ENCODE results near the gene SIK2.
A peak's percentile ranks its signal among the peaks of the same experiment; 100 is the strongest.

SIK2 gene

DNA sequence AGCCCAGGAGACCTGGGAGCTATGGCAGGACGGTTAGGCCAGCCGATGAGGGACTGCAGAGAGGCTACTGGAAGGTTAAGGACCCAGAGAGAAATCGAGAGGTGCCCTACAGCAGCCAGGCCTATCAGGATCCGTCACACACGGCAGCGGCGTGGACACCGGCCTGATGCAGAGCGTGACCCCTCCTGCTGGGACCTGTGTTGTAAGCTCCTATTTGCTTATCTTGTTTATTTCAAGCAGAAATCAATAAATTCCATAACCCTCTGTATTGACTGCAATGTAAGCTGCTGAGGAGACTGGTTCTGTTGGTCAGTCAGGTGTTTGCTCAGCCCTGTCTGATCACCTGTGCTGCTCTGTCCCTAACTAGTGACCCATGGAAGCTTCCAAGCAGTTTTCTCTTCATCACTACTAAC is 124.1 kb downstream of the SIK2 start:
- Histone ChIP-seq H3K27me3 (ENCODE audit: control insufficient read depth, insufficient read depth, low read length) (no peaks in the 10 kb centered on the region), H3K36me3 (ENCODE audit: insufficient read depth, low read length) (peaks cover 60% of the 10 kb centered on the region), H3K4me2 (ENCODE audit: low read length) (no peak overlapping the region), H3K9me3 (replicated peaks; ENCODE audit: low read length) (no peaks in the 10 kb centered on the region), H3K9ac (ENCODE audit: low read depth, low read length) (no peak overlapping the region), H3K4me3 (ENCODE audit: low read length) (no peak overlapping the region), H3K4me1 (ENCODE audit: control insufficient read depth, insufficient read depth, low read length) (peaks cover 23% of the 10 kb centered on the region)

DNA sequence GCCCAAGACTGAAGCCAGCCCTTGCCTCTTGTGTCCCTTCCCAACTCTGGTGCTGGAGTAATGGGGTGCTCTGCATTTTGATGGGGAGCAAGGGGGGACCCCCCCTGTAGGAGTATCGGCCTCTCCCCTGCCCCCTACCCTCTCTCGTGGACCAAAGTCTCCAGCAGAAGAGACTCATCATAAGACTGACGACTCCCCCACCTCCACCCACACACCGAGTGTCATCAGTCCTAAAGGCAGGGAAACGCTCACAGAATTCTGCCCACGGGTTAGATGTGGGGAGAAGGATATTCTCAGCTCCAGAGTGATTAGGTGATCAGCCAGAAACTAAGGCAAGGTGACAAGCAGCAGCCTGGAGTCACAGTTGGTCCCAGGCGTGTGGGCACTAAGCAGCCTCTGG is 125.2 kb downstream of the SIK2 start:
- Histone ChIP-seq H3K4me2 (ENCODE audit: low read length) (no peak overlapping the region), H3K4me1 (ENCODE audit: control insufficient read depth, insufficient read depth, low read length) (peaks cover 30% of the 10 kb centered on the region), H3K4me3 (ENCODE audit: low read length) (no peak overlapping the region), H3K36me3 (ENCODE audit: insufficient read depth, low read length) (peaks cover 51% of the 10 kb centered on the region), H3K27me3 (ENCODE audit: control insufficient read depth, insufficient read depth, low read length) (no peaks in the 10 kb centered on the region), H3K9ac (ENCODE audit: low read depth, low read length) (no peak overlapping the region), H3K9me3 (replicated peaks; ENCODE audit: low read length) (no peaks in the 10 kb centered on the region)

GRCh38 chr11:111729071-111729830 is 127.0 kb downstream of the SIK2 start:
- H3K9me3 ChIP-seq (replicated peaks; ENCODE audit: low read length) = no peaks in the 10 kb centered on the region
- no peak overlapping the region for H3K4me3 ChIP-seq (ENCODE audit: low read length)
- no peak overlapping the region for H3K4me2 ChIP-seq (ENCODE audit: low read length)
- no peak overlapping the region for H3K9ac ChIP-seq (ENCODE audit: low read depth, low read length)
- H3K27me3 ChIP-seq (ENCODE audit: control insufficient read depth, insufficient read depth, low read length) = no peaks in the 10 kb centered on the region
- H3K36me3 ChIP-seq (ENCODE audit: insufficient read depth, low read length) = peaks cover 34% of the 10 kb centered on the region
- peaks cover 48% of the 10 kb centered on the region for H3K4me1 ChIP-seq (ENCODE audit: control insufficient read depth, insufficient read depth, low read length)

DNA sequence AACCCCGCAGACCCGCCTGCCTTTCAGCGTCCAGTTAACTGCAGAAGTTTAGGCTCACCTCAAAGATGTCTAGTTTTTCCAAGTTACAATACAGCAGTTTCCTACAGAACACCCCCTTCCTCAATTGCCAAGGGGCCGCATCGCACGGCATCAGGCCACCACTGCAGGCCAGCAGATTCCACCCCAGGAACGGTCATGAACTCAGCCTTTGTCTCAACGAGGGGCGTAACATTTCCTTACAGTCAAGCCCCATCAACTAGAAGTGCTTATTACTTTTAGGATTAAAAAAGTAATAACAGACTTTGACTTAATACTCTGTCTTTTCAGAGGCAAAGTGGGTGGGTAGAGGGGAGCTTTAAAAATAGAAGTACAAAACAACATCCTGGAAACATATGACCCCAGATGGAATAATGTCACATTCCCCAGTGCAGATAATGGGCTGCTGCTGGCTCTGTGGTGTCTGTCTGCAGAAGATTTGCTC is 127.6 kb downstream of the SIK2 start:
- Histone ChIP-seq H3K4me3 (ENCODE audit: low read length) (no peak overlapping the region), H3K4me1 (ENCODE audit: control insufficient read depth, insufficient read depth, low read length) (peaks cover 54% of the 10 kb centered on the region), H3K9ac (ENCODE audit: low read depth, low read length) (peak overlapping the region; percentile 55), H3K9me3 (replicated peaks; ENCODE audit: low read length) (no peaks in the 10 kb centered on the region), H3K36me3 (ENCODE audit: insufficient read depth, low read length) (peaks cover 28% of the 10 kb centered on the region), H3K4me2 (ENCODE audit: low read length) (no peak overlapping the region), H3K27me3 (ENCODE audit: control insufficient read depth, insufficient read depth, low read length) (no peaks in the 10 kb centered on the region)

GRCh38 chr11:111730871-111731591 is 128.8 kb downstream of the SIK2 start:
- no peak overlapping the region for H3K4me3 ChIP-seq (ENCODE audit: low read length)

DNA sequence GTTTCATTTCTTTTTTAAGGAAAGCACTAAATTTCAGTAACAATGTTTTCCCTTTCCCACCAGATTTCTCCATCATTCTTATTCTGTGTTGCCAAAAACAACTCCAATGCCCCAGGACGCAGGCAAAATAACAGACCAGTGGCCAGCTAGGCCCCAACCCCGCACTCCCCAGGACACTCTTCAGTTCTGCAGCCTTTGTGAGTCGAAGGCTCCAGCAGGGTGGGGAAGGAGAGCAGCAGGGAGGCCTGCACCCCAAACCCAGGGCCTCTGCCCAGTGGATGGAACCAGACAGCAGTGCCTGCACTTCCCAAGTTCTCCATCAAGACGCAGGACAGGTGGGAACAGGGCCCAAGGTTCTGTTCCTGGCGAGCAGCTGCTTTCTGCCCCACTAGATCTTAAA is 129.6 kb downstream of the SIK2 start:
- Histone ChIP-seq H3K36me3 (ENCODE audit: insufficient read depth, low read length) (peaks cover 10% of the 10 kb centered on the region), H3K4me2 (ENCODE audit: low read length) (no peak overlapping the region), H3K4me1 (ENCODE audit: control insufficient read depth, insufficient read depth, low read length) (peaks cover 73% of the 10 kb centered on the region), H3K9me3 (replicated peaks; ENCODE audit: low read length) (no peaks in the 10 kb centered on the region), H3K4me3 (ENCODE audit: low read length) (no peak overlapping the region), H3K9ac (ENCODE audit: low read depth, low read length) (peak overlapping the region; percentile 57), H3K27me3 (ENCODE audit: control insufficient read depth, insufficient read depth, low read length) (no peaks in the 10 kb centered on the region)

More at GRCh38 chr11:111730871-111731591, 128.8 kb downstream of the SIK2 start:
- Histone ChIP-seq H3K4me1 (ENCODE audit: control insufficient read depth, insufficient read depth, low read length) (peaks cover 65% of the 10 kb centered on the region), H3K4me2 (ENCODE audit: low read length) (peak overlapping the region; percentile 37), H3K36me3 (ENCODE audit: insufficient read depth, low read length) (peaks cover 16% of the 10 kb centered on the region), H3K9me3 (replicated peaks; ENCODE audit: low read length) (no peaks in the 10 kb centered on the region), H3K27me3 (ENCODE audit: control insufficient read depth, insufficient read depth, low read length) (no peaks in the 10 kb centered on the region), H3K9ac (ENCODE audit: low read depth, low read length) (peak overlapping the region; percentile 57)

DNA sequence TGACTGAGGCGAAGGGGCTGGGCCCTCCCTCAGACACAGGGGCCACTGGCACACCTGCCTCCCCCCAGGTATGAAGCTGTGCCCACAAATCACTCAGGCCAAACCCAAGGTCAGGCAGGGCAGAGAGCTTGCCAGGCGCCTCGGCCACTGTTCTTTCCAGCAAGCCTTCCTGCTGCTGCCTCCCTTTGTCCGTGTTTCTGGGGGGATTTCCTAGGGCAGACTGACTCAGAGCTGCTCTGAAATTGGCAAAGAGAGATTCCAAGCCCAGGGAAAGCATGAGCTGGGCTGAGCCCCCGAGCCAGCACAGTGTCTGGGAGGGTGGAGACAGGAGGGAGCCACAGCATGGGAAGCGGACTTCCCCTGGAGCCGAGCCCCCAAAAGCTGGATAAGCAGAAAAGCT is 130.8 kb downstream of the SIK2 start:
- no peaks in the 10 kb centered on the region for H3K9me3 ChIP-seq (replicated peaks; ENCODE audit: low read length)
- peak overlapping the region; percentile 91 for H3K9ac ChIP-seq (ENCODE audit: low read depth, low read length)
- H3K36me3 ChIP-seq (ENCODE audit: insufficient read depth, low read length) = peaks cover 2% of the 10 kb centered on the region
- no peak overlapping the region for H3K4me3 ChIP-seq (ENCODE audit: low read length)
- no peaks in the 10 kb centered on the region for H3K27me3 ChIP-seq (ENCODE audit: control insufficient read depth, insufficient read depth, low read length)
- peaks cover 85% of the 10 kb centered on the region for H3K4me1 ChIP-seq (ENCODE audit: control insufficient read depth, insufficient read depth, low read length)
- peak overlapping the region; percentile 4 for H3K4me2 ChIP-seq (ENCODE audit: low read length)

DNA sequence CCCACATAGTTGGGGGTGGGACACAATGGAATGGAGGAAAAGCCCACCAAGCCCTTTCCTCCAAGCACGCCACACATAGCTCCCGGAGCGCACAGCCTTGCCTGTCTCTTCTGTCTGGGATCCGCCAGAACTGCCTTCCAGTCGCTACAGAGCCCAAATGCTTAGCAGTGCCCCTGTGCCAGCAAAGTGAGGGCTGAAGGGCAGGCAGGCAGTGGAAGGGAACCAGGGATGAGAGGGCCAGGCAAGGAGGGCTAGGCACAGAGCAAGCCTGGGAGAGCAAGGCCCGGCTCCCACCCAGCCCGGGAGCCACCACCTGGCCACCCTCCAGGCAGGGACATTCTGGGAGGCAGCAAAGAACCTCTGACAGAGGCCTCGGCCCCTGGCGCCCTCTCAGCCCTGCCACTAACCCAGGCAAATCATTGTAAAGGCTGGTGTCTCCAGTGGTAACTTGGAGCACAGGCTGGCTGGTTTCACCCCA is 131.4 kb downstream of the SIK2 start:
- peaks cover 8% of the 10 kb centered on the region for H3K36me3 ChIP-seq (ENCODE audit: insufficient read depth, low read length)
- no peaks in the 10 kb centered on the region for H3K9me3 ChIP-seq (replicated peaks; ENCODE audit: low read length)
- peaks cover 91% of the 10 kb centered on the region for H3K4me1 ChIP-seq (ENCODE audit: control insufficient read depth, insufficient read depth, low read length)
- no peak overlapping the region for H3K4me3 ChIP-seq (ENCODE audit: low read length)
- H3K4me2 ChIP-seq (ENCODE audit: low read length) = no peak overlapping the region
- peak overlapping the region; percentile 91 for H3K9ac ChIP-seq (ENCODE audit: low read depth, low read length)
- H3K27me3 ChIP-seq (ENCODE audit: control insufficient read depth, insufficient read depth, low read length) = no peaks in the 10 kb centered on the region

DNA sequence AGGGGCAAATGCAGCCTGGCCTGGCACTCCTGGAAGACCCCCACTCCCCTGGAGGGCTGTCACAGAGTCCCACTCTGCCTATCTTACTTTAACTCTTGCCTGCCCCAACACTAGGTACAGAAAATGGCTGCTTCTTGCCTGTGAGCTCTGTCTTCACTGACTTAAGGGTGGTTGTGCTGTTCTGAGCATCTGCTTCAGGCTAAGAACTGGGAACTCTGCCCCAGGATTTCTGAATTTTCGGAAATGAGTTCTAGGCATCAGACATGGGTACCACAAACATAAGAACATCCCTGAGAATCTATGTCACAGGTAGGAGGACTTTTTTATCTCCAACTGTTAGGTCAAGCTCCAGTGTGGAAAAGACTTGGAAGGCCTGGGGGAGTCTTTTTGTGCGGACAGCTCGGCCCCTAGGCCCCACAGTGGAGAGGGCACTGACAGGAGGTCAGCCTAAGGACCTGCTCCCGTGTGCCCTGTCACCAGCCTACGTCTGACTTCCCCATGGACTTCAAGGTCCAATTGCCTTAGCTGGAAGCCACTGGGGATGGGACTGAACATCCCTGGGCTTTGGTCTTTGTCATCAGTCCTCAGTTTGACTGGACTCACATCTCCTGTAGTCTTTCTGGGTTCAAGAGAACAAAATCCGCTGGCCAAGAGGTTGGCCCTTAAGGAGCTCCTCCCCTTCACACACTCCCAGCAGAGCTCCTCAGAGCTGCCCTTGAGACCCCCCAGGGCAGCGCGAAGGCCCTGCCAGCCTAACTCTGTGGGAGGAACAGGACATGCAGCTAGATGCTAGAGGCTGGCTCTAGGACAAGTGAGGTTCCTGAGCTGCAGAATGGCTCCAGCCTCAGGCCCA is 132.1 kb downstream of the SIK2 start:
- H3K4me1 ChIP-seq (ENCODE audit: control insufficient read depth, insufficient read depth, low read length) = peaks cover 89% of the 10 kb centered on the region
- H3K4me3 ChIP-seq (ENCODE audit: low read length) = peak overlapping the region; percentile 62
- H3K9me3 ChIP-seq (replicated peaks; ENCODE audit: low read length) = no peaks in the 10 kb centered on the region
- no peaks in the 10 kb centered on the region for H3K27me3 ChIP-seq (ENCODE audit: control insufficient read depth, insufficient read depth, low read length)
- peak overlapping the region; percentile 91 for H3K9ac ChIP-seq (ENCODE audit: low read depth, low read length)
- H3K36me3 ChIP-seq (ENCODE audit: insufficient read depth, low read length) = peaks cover 8% of the 10 kb centered on the region
- peak overlapping the region; percentile 83 for H3K4me2 ChIP-seq (ENCODE audit: low read length)

DNA sequence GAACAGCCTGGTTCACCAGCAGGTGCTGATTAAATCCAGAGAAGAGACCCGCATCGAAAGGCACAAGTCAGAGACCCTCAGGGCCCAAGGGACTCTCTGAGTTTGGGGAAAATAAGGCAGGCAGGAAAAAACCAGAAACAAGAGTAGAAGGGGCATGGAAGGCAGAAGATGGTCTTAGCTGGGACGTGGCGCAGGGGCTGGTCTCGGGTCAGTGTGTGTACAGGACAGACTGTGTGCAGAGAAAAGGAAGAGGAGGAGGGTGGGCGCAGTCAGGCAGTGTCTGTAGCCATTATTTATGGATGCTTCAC is 132.7 kb downstream of the SIK2 start:
- Histone ChIP-seq H3K9me3 (replicated peaks; ENCODE audit: low read length) (no peaks in the 10 kb centered on the region), H3K4me3 (ENCODE audit: low read length) (peak overlapping the region; percentile 62), H3K4me2 (ENCODE audit: low read length) (peak overlapping the region; percentile 83), H3K4me1 (ENCODE audit: control insufficient read depth, insufficient read depth, low read length) (peaks cover 83% of the 10 kb centered on the region), H3K36me3 (ENCODE audit: insufficient read depth, low read length) (peaks cover 8% of the 10 kb centered on the region), H3K9ac (ENCODE audit: low read depth, low read length) (peak overlapping the region; percentile 91), H3K27me3 (ENCODE audit: control insufficient read depth, insufficient read depth, low read length) (no peaks in the 10 kb centered on the region)
